NCI-H1417 treated with DMSO at 0.1 percent for 48 hours (cell line): ENCODE measurements around the gene ACYP2.

Source experiments
- DNase-seq: peaks from one replicate; lab custom pipeline; 2025; lab: John Stamatoyannopoulos, UW

The ACYP2 gene

GRCh38 chr2:54161660-54162424 is 46.4 kb downstream of the ACYP2 start:
- no peak for DNase-seq

- DNase-seq, result no peak
Observed at GRCh38 chr2:54164106-54164505, 48.7 kb downstream of the ACYP2 start.

DNA sequence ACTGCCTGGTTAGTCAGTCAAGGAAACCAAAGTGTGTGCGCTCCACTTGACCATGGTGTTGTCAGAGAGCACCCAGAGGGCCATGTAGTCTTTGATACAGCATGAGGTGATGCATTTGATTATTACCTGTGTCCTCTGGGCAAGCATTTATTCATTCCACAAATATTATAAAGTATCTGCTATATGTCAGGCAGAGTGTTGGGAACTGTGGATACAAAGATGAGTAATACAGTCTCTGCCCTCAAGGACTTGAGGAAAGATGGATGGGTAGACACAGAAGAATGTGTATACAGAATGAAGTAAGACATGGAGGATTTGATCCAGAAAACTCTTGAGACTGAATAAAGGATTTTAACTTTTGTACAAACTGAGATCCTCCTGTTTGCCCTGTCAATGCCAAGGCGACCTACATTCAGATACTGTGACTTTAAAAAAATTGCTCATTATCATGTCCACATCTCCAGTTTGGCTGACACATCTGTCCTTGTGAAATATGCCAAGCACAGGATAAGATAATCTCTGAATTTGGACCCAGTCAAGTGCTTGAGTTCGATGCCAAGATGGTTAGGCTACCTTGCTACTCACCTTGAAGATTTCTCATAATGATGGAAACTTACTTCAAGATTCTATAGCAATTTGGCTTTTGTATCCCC is 50.8 kb downstream of the ACYP2 start:
- no peak for DNase-seq

DNA sequence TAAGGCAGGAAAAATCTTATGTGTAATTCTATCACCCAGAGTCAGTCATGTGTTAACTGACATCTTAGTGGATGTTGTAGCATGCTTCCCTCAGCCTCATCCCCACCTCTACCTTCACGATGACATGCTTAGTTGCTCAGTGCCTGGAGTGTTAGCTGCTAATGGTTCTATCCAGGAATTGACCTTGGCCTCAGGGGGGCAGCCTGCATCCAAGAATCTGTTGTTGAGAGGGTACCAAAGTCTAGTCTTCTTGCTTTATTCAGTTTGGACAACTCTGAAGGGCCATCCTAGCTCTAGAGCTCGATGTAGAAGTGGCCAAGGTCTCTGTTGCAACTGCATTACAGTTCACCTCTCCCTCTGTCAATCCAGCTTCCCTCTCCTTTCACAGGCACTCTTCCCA is 61.2 kb downstream of the ACYP2 start:
- no peak for DNase-seq

DNA sequence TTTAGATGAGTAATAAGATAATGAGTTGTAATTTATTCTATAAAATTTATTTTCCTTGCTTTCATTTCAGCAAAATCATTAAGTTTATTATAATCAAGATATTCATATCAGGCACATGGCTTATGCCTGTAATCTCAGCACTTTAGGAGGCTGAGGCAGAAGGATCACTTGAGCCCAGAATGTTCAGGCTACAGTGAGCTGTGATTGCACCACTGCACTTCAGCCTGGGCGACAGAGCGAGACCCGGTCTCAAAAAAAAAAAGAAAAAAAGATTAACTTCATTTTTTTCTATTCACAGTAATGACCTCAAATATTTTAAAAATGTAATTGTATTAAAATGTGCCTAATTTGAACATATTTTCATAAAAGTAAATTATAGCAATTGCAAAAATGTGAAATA is 67.9 kb downstream of the ACYP2 start:
- DNase-seq, result no peak

DNA sequence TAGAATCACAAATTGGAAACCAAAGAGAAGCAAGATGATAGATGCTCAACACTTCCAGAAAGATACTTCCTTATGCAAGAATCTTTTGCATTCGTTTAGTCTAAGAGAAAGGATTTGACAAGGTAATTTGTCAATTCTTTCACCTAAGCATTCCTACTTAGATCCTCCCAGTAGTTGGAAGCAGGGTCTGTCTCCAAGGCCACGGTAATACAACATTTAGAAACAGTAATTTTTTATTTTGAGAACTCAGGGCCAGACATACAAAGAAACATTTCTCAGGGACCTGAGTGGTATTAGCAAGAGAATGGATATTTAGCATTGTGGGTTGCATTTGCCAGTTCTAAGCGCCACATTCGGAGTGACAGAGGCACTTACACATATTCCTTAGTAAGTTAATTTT is 68.6 kb downstream of the ACYP2 start:
- no peak for DNase-seq

DNA sequence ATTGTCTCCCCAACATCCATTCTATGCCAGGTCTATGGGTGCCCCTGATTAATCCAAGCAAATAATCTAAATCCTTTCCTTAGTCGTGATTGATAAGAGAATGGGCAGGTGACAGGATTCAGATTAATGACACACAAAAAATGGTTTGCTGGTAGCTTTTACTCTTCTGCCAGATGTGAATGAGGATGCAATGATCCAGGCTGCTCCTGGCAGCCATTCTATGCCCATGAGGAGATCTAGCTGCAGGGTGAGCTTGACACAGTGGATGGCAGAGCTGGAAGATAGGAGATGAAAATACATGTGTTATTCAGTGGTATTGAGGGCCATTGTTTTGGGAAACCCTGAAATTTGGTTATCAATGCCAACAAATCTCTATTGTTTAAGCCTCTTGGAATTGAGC is 69.7 kb downstream of the ACYP2 start:
- DNase-seq, result no peak

DNA sequence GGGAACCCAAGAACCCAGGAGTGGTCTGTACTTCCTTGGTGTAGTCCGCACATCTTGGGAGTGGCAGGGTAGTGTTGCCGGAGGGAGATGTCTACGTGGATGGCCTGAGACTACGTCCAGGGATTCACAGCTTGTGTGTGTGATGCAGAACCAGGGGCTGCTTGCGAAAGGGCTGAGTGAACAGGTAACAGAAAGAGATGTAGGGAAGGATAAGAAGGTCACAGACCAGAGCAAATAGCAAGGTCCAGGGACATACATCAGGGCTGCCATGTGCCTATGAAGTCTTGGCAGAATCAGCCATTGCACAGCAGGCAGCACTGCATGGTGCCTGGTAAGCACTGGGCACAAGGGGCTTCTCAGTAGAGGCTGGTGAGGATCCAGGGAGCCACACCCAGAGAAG is 71.9 kb downstream of the ACYP2 start:
- DNase-seq, result no peak

DNA sequence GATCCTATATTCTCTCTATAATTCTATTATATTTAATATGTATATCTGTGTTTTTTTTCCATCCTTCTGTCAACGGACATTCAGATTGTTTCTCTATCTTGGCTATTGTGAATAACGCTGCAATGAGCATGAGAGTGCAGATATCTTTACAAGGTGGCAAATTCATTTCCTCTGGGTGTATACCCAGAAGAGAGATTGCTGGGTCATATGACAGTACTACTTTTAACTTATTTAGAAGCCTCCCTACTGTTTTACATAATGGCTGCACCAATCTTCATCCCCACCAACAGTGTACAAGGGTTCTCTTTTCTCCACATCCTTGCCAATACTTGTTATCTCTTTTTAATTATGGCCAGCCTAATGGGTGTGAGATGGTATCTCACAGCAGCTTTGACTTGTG is 74.1 kb downstream of the ACYP2 start:
- DNase-seq, result no peak

DNA sequence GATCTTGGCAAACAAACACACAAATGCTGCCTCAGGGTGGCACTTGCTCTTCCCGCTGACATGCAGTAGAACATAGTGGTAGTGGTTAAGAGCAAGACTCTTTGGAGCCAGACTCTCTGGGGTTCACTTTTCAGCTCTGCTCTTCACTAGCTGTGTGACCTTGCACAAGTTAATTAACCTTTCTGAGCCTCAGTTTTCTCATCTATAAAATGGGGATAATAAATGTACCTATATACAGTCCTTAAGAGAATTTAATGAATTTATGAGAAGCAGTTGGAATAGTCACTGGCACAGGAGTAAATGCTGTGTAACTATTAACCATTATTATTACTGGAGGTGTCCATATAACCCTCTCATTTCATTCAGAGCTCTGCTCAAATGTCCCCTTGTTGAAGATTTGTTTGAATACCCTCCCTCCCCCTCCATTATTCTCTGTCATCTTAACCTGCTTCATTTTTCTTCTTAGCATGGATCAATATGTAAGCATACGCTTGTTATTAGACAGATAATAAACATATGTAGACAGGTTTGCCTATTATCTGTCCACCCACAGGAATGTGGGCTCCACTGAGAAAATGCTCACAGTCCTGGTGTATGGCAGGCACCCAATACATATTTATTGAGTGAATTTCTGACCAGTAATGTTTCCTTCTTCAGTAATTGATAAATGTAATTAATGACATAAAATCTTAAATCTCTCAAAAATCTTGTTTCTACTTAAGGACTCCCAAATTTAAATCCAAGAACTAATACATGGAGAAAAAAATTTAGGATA is 76.1 kb downstream of the ACYP2 start:
- no peak for DNase-seq

DNA sequence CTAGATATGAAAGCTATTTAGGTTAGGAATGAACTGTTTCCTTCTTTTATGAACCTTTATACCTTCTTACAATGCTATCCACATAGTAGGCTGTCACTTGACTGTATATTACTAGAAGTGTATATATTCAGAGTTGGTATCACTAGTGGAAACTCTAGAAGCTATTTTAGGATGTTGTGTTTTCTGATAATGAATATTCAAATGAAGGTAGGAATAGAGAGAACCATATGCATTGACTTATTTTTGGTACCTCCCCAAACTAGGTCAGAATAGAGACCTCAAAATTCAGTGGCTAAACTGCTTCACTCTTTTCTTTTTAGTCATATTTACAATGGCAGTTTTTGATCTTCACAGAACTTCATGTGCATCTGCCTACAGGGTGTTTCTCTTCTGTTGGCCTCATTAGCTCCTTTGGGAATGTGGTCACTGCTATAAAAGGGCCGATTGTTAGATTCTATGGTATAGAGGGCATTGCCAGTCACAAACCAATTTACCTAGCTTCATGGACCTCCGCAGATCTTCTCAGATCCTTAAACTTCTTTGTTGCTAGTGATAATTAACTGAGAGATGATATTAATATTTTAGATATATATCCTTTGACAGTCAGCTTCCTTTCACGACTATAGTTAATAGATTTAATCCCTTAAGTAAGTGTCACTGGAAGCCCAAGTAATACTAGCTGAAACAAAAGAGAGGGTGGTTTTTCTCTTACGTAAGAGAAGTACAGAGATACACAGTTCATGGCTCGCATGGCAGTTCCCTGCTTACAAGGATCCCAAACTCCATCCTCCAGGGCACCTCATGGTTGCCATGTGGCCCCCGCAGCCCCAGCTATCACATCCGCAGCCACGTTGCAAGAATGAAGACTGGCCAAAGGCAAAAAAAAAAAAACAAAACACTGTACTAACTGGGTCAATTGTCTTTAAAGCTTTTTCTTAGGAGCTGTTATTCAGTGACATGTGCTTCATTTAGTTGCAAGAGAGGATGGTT is 79.6 kb downstream of the ACYP2 start:
- no peak for DNase-seq

GRCh38 chr2:54196646-54197045 is 81.2 kb downstream of the ACYP2 start:
- no peak for DNase-seq

- DNase-seq, result no peak
Observed at GRCh38 chr2:54204476-54204875, 89.1 kb downstream of the ACYP2 start.

GRCh38 chr2:54206596-54206995 is 91.2 kb downstream of the ACYP2 start:
- DNase-seq, result peak; percentile 56

DNA sequence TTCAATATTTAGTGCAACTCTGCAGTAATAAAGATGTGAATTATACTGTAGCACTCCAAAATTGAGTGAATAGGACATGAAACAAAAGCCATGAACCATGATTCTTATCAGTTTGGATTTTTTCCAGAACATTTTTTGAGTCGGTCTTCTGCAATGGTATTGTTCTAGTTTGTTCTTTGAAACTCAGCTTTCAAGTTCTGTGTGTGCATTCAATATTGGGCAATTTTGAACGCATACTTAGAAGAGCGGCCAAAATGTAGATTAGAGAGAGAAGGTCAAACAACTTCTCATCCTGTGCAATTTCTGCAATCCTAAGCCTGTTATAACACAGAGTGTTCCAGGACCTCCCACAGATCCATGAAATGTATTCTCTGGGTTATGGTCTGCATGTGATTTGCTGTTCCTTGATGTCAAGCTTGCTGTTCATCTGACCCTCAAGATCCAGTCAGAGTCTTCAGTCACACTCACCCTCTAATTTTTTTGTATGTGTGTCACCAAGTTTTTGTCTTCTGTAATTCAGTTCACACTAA is 92.3 kb downstream of the ACYP2 start:
- DNase-seq, result no peak

DNA sequence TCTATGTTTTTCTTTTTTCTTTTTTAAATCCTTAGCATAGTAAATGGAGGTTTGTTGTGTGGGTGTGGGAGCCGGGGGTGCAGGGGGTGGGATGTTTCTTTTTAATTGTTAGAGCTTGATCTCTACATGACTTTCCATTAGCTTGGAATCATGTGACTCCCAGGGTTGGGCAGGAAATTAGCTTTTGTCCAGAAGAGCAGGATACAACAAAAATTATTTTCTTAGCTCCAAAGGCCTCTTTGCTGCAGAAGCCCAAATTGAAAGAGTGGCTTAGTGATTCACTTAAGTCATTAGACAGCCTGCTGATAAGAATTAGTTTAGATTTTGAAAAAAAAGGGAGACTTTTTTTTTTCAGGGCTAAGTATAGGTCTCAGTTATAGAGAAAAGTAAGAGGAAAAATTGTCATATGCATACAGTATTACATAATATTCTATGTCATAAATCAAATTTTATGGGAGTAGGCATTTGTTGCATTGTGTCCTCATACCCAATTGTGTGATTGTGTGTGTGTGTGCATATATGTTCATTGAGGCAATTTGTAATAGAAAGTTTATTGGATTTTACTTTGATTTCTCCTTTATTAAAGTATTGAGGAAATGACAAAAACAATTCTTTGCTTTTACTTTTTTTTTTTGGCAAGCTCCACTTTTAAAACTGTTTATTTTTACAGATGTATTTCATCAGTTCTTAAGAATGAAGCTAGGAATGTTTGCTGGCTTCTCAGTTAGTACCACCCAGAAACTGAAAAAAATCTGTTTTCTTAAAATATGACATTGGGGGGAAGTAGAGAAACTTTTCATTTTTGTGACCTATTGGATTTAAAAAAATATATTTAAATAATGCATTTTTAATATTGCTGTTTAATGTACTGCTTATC is 93.2 kb downstream of the ACYP2 start:
- no peak for DNase-seq

DNA sequence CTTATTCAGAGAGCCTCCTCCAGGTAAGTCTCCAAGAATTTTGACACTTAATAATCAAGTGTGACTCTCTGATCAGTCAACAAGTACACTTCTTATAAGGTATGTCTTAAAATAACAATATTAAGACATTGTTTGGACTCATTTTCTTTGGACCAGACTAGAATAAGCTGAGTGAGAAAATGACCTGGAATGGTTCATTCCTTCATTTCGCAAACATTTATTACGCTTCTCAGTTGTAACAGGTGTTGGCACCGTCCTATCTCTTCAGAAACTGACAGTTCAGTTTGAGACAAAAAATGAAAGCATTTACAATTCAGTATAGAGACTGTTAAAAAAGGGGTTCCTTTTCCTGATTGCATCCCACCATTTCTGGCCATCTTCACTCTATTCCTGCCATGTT is 94.0 kb downstream of the ACYP2 start:
- DNase-seq, result no peak

GRCh38 chr2:54212456-54212855 is 97.0 kb downstream of the ACYP2 start:
- DNase-seq, result no peak

- DNase-seq, result no peak
Observed at GRCh38 chr2:54213082-54213481, 97.7 kb downstream of the ACYP2 start.

GRCh38 chr2:54224997-54225396 is 109.6 kb downstream of the ACYP2 start:
- DNase-seq, result no peak

- DNase-seq, result no peak
Observed at GRCh38 chr2:54226260-54226659, 110.8 kb downstream of the ACYP2 start.
